ENCODE results near the gene APOC3. TPM values are rescaled to one million over a fixed set of nuclear protein-coding genes. Genes with fewer than 3 reads are reported as not detected.
A peak's percentile ranks its signal among the peaks of the same experiment; 100 is the strongest.

APOC3 gene
- total RNA-seq, 1 experiment from 2014 or later = 128 TPM

GRCh38 chr11:116837231-116838091 lies 7.8 kb downstream of the APOC3 start, which contains the start of gene APOA1:
TSS of gene APOA1 (minus strand) at chr11:116837622. CDS start at chr11:116837387, 235 bp downstream.
- POLR2A ChIA-PET = interaction anchor here (0.6 to 2.9 kb wide), 7 partner anchors 9 to 63 kb away, joined by 3 to 24 read pairs (median 8); partner anchors contain the start of genes APOA5, APOC3 and ZPR1
- no peaks in the 10 kb centered on the region for H3K9me3 Mint-ChIP-seq (ENCODE audit: unreplicated experiment)
- Histone ChIP-seq H3K36me3 (ENCODE audit: control insufficient read depth, insufficient read depth, low read length) (peaks cover 5% of the 10 kb centered on the region; the same call in 1 of the 2 replicates), H3K27me3 (replicated peaks; ENCODE audit: control insufficient read depth, insufficient read depth, low read length) (no peaks in the 10 kb centered on the region), H3K4me1 (peaks cover 86% of the 10 kb centered on the region), H3K9me3 (no peaks in the 10 kb centered on the region), H3K4me3 (ENCODE audit: low read depth, low read length) (peak within 1 kb of the TSS; percentile 40)
- peaks cover 54% of the 10 kb centered on the region for H3K4me1 Mint-ChIP-seq (ENCODE audit: low read depth, unreplicated experiment)
- CTCF ChIA-PET = interaction anchor here (0.6 to 3.8 kb wide), 14 partner anchors 9 to 407 kb away, joined by 3 to 50 read pairs (median 6); partner anchors contain the start of genes APOA5, BUD13, PAFAH1B2 and ZPR1
- H3K27me3 Mint-ChIP-seq (ENCODE audit: insufficient read depth, unreplicated experiment) = no peaks in the 10 kb centered on the region
- H3K4me3 Mint-ChIP-seq (ENCODE audit: unreplicated experiment) = peak within 1 kb of the TSS; percentile 68
- peak within 1 kb of the TSS; percentile 92 for H3K27ac Mint-ChIP-seq (ENCODE audit: unreplicated experiment)
- intact Hi-C loops (cut with micrococcal nuclease; ENCODE audit: unreplicated experiment) = loop anchor here (1.0 to 5.0 kb wide), 5 partner anchors 8 to 260 kb away; partner anchors contain the start of gene APOC3
- H3K36me3 Mint-ChIP-seq (ENCODE audit: insufficient read depth, unreplicated experiment) = peaks cover 39% of the 10 kb centered on the region
- no TSS peak for BruUV-seq (replicated peaks)
- no peak for TF ChIP-seq CTCF (IDR thresholded peaks at IDR 0.05; ENCODE audit: insufficient read depth in 1 of 2, low read depth in 1 of 2, low read length in 1 of 2, severe bottlenecking in 1 of 2, unreplicated experiment in 1 of 2)
- peak; percentile 88 to 95 for DNase-seq

DNA sequence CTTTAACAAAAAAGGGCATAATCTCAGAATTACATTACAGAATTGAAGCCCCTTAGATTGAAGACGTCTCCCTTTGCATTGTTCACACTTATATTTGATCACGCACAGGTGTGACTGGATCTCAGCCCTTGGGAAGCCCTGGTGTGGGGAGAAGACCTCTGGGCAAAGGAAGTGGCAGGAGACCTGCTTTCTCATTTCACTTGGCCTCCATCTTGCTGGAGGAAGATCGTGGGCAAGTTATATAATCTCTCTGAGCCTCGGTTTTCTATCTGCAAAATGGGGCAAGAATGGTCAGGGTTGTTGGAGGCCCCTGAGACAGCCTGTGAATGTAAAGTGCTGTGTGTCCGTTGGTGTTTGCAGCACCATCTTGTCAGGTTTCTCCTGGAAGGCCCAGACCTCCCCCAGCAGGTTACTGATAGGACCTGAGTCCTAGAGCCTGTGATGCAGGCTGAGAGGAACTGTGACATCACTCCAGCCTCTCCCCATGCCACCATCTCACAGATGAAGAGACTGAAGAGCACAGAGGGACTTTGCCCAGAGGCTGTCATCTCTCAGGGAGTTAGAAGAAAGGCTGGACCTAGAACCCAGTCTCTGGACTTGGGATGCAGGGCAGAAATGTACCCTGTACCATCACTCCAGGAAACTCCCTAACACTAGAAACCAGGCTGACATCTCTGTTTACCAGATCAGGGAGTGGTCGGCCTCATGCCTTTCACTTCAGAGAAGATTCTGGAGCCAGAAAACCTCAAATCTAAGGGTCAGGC lies 8.8 kb downstream of the APOC3 start:
- peak overlapping the region; percentile 92 for H3K27ac Mint-ChIP-seq (ENCODE audit: unreplicated experiment)
- H3K27me3 Mint-ChIP-seq (ENCODE audit: insufficient read depth, unreplicated experiment) = no peaks in the 10 kb centered on the region
- H3K4me3 Mint-ChIP-seq (ENCODE audit: unreplicated experiment) = peak overlapping the region; percentile 68
- TF ChIP-seq CTCF (IDR thresholded peaks at IDR 0.05; ENCODE audit: insufficient read depth in 1 of 2, low read depth in 1 of 2, low read length in 1 of 2, severe bottlenecking in 1 of 2, unreplicated experiment in 1 of 2) = no peak
- intact Hi-C loops (cut with micrococcal nuclease; ENCODE audit: unreplicated experiment) = loop anchor here (5.0 kb wide), 1 partner anchor 106 kb away; no protein-coding TSS in a partner anchor
- CTCF ChIA-PET = interaction anchor here (1.6 to 3.8 kb wide), 3 partner anchors 10 to 48 kb away, joined by 4 to 50 read pairs (median 15); partner anchors contain the start of gene APOA5
- BruUV-seq (replicated peaks) = no TSS peak
- POLR2A ChIA-PET = interaction anchor here (1.7 kb wide), 1 partner anchor 306 kb away, joined by 6 read pairs; the partner anchor contains the start of gene PAFAH1B2
- H3K27me3 ChIP-seq (replicated peaks; ENCODE audit: control insufficient read depth, insufficient read depth, low read length) = no peaks in the 10 kb centered on the region
- DNase-seq = no peak
- H3K36me3 Mint-ChIP-seq (ENCODE audit: insufficient read depth, unreplicated experiment) = peaks cover 48% of the 10 kb centered on the region
- no peak overlapping the region for H3K4me3 ChIP-seq (ENCODE audit: low read depth, low read length)
- peaks cover 5% of the 10 kb centered on the region; the same call in 1 of the 2 replicates for H3K36me3 ChIP-seq (ENCODE audit: control insufficient read depth, insufficient read depth, low read length)
- peaks cover 63% of the 10 kb centered on the region for H3K4me1 Mint-ChIP-seq (ENCODE audit: low read depth, unreplicated experiment)
- no peaks in the 10 kb centered on the region for H3K9me3 ChIP-seq
- H3K9me3 Mint-ChIP-seq (ENCODE audit: unreplicated experiment) = no peaks in the 10 kb centered on the region
- H3K4me1 ChIP-seq = peaks cover 86% of the 10 kb centered on the region

Measured in Caco-2 (cell line).